HG03354 (cell line): ENCODE measurements around the gene FBXW2.
"Not testable (repeated sequence)": the region's sequence is repeated elsewhere in the genome, so short reads cannot be mapped to it uniquely, and the experiment has no call there.

Experiments used
- ATAC-seq: cut with Tn5 transposase; IDR thresholded peaks from one replicate; pipeline ENCODE4 v1.9.1; 2021; ENCODE audit warnings: mild to moderate bottlenecking; ENCODE audit not compliant: unreplicated experiment, poor library complexity, severe bottlenecking

The FBXW2 gene

DNA sequence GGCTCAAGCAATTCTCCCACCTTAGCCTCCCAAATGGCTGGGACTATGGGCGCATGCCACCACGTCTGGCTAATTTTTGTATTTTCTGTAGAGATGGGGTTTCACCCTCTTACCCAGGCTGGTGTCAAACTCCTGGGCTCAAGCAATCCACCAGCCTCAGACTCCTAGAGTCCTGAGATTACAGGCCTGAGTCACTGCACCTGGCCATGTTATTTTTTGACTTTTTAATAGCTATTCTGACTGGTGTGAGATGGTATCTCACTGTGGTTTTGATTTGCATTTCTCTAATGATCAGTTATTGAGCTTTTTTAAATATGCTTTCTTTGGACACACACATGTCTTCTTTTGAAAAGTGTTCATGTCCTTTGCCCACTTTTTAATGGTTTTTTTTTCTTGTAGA, 38.2 kb downstream of the FBXW2 start:
- ATAC-seq: peak; percentile 90

DNA sequence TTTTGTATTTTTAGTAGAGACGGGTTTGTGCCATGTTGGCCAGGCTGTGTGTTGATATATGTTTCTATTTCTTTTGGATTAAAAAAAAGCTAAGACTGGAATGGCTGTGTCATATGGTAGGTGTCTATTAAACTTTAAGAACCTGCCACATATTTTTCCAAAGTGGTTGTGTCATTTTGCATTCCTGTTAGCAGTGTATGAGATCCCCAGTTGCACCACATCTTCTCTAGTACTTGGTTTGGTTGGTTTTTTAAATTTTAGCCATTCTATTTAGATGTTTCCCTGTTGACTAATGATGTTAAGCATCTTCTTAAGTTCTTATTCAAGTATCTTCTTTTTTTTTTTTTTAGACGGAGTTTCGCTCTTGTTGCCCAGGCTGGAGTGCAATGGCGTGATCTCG, 42.8 kb downstream of the FBXW2 start:
- no peak for ATAC-seq

DNA sequence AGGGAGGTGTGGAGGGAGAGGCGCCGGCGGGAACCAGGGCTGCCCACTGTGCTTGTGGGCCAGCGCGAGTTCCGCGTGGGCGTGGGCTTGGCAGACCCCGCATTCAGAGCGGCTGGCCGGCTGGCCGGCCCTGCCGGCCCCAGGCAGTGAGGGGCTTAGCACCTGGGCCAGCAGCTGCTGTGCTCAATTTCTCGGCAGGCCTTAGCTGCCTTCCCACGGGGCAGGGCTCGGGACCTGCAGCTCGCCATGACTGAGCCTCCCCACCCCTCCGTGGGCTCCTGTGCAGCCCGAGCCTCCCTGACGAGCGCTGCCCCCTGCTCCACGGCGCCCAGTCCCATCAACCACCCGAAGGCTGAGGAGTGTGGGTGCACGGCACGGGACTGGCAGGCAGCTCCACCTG, 46.9 kb downstream of the FBXW2 start:
- not testable (repeated sequence) for ATAC-seq

DNA sequence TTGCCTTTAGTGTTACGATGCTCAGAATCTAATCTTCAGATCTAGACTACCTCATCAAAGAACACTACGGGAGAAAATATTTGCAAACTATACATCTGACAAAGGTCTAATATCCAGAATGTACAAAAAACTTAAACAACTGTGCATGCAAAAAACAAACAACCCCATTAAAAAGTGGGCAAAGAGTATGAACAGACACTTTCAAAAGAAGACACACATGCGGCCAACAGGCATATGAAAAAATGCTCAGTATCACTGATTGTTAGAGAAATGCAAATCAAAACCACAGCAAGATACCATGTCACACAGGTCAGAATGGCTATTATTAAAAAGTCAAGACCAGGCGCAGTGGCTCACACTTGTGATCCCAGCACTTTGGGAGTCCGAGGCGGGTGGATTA, 47.9 kb downstream of the FBXW2 start:
- ATAC-seq: no peak

DNA sequence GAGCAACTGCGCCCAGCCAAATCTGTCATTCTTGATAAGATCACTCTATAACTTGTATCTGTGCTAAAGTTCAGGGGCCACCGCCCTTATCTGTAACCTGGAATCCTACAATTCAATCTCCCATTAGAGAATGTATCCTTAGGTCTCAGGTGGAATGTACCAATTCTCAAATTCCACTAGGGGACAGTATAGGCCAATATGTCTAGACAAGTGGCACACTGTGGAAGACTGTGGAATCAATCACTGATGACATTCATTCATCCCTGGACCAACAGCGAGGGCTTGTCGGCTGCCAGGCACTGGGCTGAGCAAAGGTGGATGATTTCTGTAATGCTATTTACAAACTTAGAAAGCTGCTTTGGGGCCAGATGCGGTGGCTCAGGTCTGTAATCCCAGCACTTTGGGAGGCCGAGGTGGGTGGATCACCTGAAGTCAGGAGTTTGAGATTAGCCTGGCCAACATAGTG, 50.2 kb downstream of the FBXW2 start:
- no peak for ATAC-seq

DNA sequence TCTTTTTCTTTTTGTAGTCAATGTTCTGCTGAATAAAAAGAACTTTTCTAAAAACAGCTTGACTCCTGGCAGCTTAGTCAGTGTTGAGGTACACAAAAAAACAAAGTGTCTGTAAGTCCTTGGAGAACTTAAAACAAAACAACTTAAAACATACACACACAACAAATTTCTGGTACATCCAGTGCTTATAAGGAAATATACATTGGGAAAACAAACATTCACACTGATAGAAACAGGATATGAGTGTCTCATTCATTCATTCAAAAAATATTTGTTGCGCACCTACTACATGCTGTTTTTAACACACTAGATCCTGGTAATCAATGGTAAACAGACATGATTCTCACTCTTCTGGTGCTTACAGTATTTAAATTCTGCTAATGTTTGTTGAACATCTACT, 51.5 kb downstream of the FBXW2 start:
- no peak for ATAC-seq

- no peak for ATAC-seq
Observed at GRCh38 chr9:120741191-120741590, 52.0 kb downstream of the FBXW2 start.

- ATAC-seq: no peak
Observed at GRCh38 chr9:120740132-120740531, 53.1 kb downstream of the FBXW2 start.

DNA sequence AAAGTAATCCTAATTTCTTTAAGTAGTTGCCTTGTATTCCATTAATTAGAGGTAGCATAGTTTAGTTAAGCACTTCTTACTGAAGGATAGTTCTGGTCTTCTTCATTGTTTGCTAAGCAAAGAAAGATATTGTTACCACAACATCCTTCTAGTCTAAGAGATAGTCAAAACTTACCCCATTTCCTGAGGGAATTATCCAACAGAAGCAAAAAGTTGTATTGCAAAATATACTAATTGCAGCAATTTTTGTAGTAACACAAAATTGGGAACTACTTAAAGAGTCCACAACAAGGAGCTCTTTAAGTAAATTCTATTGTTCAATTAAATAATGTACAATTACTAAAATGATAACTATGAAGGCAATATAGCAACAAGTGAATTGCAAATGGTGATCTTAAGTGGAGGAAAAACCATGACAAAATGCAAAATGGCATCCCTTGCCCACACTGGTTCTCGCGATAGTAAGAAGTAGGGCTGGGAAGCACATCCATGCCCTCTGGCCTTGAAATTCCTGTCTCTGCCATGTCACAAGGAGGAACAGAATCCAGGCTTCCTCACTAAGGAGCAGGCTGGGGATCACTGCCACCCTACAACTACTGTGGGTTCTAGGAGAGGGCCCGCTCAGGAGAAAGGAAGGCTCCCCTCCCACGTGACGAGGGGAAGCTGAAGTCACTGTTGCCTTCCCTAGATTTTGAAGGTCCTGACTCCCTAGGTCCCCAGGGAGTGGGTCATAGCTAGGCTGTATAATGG, 55.6 kb downstream of the FBXW2 start:
- no peak for ATAC-seq

DNA sequence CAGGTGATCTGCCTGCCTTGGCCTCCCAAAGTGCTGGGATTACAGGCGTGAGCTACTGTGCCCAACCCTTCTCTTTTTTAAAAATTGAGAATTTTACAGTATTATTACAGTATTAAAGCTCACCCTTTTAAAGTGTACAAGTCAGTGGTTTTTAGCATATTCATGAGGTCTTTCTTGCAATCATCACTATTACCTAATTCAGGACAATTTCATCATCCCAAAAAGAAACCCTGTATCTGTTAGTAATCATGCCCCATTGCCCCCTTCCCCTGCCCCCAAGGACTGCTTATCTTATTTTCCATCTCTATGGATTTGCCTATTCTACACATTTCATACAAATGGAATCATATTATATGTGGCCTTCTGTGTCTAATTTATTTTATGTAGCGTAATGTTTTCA, 56.3 kb downstream of the FBXW2 start:
- ATAC-seq: no peak

DNA sequence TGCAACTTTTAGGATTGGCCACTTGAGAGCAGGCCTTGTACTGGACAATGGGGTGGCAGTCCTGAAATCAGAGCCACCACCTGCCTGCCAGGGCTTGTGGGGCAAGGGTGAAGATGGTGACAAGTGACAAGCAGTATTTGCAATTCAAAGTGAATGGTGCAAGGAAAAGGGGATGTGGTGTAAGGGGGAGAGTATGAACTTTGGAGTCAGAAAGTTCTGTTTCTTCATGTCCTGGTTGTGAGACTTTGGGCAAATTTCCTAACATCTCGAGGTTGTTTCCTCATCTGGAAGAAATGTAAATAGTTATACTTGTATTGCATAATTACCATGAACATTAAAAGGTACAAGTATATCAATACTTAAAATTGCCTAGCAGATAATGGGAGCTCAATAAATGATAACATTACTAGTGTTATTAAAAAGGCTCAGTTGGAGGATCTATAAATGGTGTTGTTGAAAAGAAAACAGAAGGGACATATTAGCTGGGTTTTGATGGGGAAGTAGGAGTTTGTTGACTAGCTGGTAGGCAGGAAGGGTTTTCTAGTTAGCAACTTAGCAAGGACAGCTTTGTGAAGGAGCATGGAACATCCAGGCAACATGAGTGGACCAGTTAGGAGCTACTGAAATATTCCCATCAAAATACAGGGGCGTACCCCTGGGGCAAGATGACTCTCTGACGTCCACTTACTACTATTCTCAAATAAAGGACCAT, 57.6 kb downstream of the FBXW2 start:
- no peak for ATAC-seq

GRCh38 chr9:120734607-120735410, 58.4 kb downstream of the FBXW2 start:
- ATAC-seq: no peak

DNA sequence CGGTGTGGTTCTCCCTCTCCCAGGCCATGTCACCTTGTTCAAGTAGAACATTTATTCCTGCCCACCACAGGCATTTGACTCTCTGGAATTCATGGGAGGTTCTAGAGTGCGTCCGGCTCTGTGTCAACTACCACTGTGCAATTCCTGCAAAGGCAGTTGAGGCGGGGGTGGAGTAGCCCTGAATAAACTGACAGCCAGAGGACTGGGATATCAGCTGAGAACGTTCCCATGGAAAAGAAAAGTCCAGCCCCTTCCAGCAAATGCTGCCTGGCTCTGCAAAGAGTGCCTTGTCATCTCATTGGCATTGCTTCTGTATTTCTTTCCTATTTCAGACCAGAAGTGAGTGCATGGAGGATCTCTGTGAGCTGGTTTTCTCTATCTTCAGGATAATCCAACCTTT, 60.0 kb downstream of the FBXW2 start:
- ATAC-seq: no peak

DNA sequence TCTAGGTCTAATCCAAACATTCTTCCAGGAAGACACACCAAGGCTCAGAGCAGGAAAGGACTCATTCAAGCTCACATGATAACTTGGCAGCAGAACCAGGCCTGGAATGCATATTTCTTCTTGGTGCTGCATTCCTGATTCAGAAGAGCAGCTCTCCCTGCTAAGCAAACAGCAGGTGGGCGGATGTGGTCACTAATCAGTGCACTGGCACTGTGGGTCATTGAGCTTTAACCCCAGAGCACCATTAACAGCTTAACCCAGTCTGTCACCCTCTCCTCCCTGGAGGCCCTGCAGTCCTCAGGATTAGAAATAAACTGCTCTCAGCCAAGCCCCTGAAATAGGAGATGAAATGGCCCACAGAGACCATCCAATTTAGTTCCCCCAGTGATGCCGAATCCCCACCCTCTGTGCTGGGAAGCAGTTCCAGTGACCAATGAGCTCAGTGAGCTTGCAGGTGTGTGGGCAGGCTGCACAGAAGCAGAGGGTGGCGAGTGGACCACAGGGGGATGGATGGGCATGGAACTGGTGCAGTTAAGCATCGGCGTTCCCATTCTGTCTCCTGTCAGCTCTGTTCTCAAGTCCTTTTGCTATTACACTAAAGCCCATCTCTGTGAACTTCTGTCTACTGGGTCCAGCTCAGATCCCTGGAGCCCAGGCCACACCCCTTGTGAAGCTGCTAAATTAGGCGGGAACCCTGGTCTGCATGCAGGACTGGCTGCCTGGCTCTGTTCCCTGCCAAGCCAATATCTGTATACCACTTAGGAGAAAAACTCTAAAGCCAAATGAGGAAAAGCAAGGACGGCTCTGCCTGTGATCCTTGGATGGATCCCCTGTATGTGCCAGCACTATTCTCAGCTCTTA, 62.3 kb downstream of the FBXW2 start:
- ATAC-seq: no peak

GRCh38 chr9:120729791-120730241, 63.4 kb downstream of the FBXW2 start:
- ATAC-seq: no peak

- ATAC-seq: no peak
Observed at GRCh38 chr9:120726484-120726883, 66.7 kb downstream of the FBXW2 start.

- ATAC-seq: no peak
Observed at GRCh38 chr9:120725907-120726306, 67.3 kb downstream of the FBXW2 start.

GRCh38 chr9:120724757-120725400, 68.3 kb downstream of the FBXW2 start:
- ATAC-seq: no peak

GRCh38 chr9:120723565-120723964, 69.7 kb downstream of the FBXW2 start:
- ATAC-seq: no peak
